GM12872 (cell line): ENCODE measurements around the gene TESMIN.

Source experiments
- CTCF ChIP-seq: IDR thresholded peaks from 3 replicates; pipeline ENCODE4 v1.5.1; 2011; ENCODE audit warnings: low read depth, mild to moderate bottlenecking, low read length, moderate library complexity; ENCODE audit not compliant: insufficient read depth

Gene TESMIN

GRCh38 chr11:68710409-68710808 is 40.9 kb downstream of the TESMIN start:
- no peak for TF ChIP-seq CTCF

GRCh38 chr11:68709062-68709461 is 42.3 kb downstream of the TESMIN start:
- TF ChIP-seq CTCF, result no peak

GRCh38 chr11:68707527-68707926 is 43.8 kb downstream of the TESMIN start:
- TF ChIP-seq CTCF, result no peak

- TF ChIP-seq CTCF, result no peak
These were observed 46.4 kb downstream of the TESMIN start for GRCh38 chr11:68704887-68705286.

GRCh38 chr11:68698993-68699392 is 52.3 kb downstream of the TESMIN start:
- TF ChIP-seq CTCF, result no peak

- no peak for TF ChIP-seq CTCF
These were observed 55.8 kb downstream of the TESMIN start for GRCh38 chr11:68695531-68695930.

- TF ChIP-seq CTCF, result no peak
These were observed 56.7 kb downstream of the TESMIN start for GRCh38 chr11:68694431-68695297.

GRCh38 chr11:68693484-68693882 is 57.8 kb downstream of the TESMIN start:
- TF ChIP-seq CTCF, result no peak
